K562 (cell line): ENCODE measurements around the gene PTK7. TPM values are rescaled to one million over a fixed set of nuclear protein-coding genes. Genes with fewer than 3 reads are reported as not detected.

Source experiments
- ATAC-seq: fragments of 200-7000 bp; cut with Tn5 transposase; 3 replicates; pipeline ENCODE4 v1.9.1; 2020; ENCODE audit warnings: moderate library complexity
- BruUV-seq: library from RNA; stranded (reverse); fragments of 400-500 nt; replicated peaks from 2 replicates; lab custom pipeline; 2021; lab: Mats Ljungman, UMichigan
- CTCF ChIA-PET: fragments of 300-600 bp; formaldehyde crosslinking; extraction: SDS; loops from one replicate; lab custom pipeline; 2021; ENCODE audit warnings: low intra/inter-chr PET ratio; lab: Yijun Ruan, JAX
- POLR2A ChIA-PET: fragments of 300-600, 350-650 bp; sonication (Branson Sonifier 250); formaldehyde crosslinking; extraction: SDS; loops from one replicate; lab custom pipeline; 2021; ENCODE audit warnings: antibody characterized with exemption, inconsistent platforms; lab: Yijun Ruan, JAX
- DNase-seq, 4 experiments: peaks; one replicate each; pipeline versions ENCODE4 v3.0.0 to v3.0.0-alpha.2; 2011 to 2018; ENCODE audit warnings: low spot score in 3 of 4, mixed read lengths in 3 of 4; ENCODE audit errors: extremely low read depth in 1 of 4
- FAIRE-seq: peaks from 2 replicates; lab custom pipeline; 2011; peaks lifted over from hg19 to GRCh38; lab: Jason Lieb, UNC
- H2AFZ ChIP-seq: 2 replicates; pipeline ENCODE4 v1.6.0; 2011; ENCODE audit warnings: low read depth, low read length, control low read depth, inconsistent platforms
- H3K27ac ChIP-seq: fragments of 200-600 bp; 3 replicates; pipeline ENCODE4 v1.8.0; 2011; ENCODE audit warnings: low read depth, mild to moderate bottlenecking, control low read depth, inconsistent platforms, low read length, moderate library complexity, mixed read lengths; ENCODE audit errors: extremely low read depth
- H3K27me3 ChIP-seq, 2 experiments: fragments of 300-600 bp in 1 of 2; 2 replicates in 1 of 2; 3 replicates in 1 of 2; pipeline versions ENCODE4 v1.6.0 to v1.8.0; 2011; ENCODE audit warnings: inconsistent platforms in 2 of 2, low read length in 2 of 2, mild to moderate bottlenecking in 1 of 2, mixed read lengths in 1 of 2, moderate library complexity in 1 of 2; ENCODE audit not compliant: control insufficient read depth in 2 of 2, insufficient read depth in 2 of 2
- H3K36me3 ChIP-seq: fragments of 300-600 bp; 3 replicates; pipeline ENCODE4 v1.8.0; 2011; ENCODE audit warnings: mild to moderate bottlenecking, low read length, inconsistent platforms; ENCODE audit not compliant: control insufficient read depth, insufficient read depth
- H3K4me1 ChIP-seq, 2 experiments: fragments of 200-600 bp in 1 of 2; replicated peaks in 1 of 2; 2 replicates in 1 of 2; 3 replicates in 1 of 2; pipeline versions ENCODE4 v1.5.1 to v1.8.0; 2011; ENCODE audit warnings: inconsistent platforms in 2 of 2, low read length in 2 of 2, mild to moderate bottlenecking in 1 of 2, mixed read lengths in 1 of 2, moderate library complexity in 1 of 2; ENCODE audit not compliant: control insufficient read depth in 2 of 2, insufficient read depth in 2 of 2
- H3K4me2 ChIP-seq: 2 replicates; pipeline ENCODE4 v1.6.1; 2011; ENCODE audit warnings: low read length, control low read depth, inconsistent platforms, mixed read lengths; ENCODE audit not compliant: insufficient read depth
- H3K4me3 ChIP-seq: fragments of 200-600 bp; sonication (generic), shearing (Covaris generic); 2 replicates; pipeline ENCODE4 v1.5.1; 2016; ENCODE audit warnings: control low read depth, inconsistent platforms
- H3K79me2 ChIP-seq: fragments of 200-600 bp; 3 replicates; pipeline ENCODE4 v1.8.0; 2011; ENCODE audit warnings: low read length, inconsistent platforms; ENCODE audit not compliant: control insufficient read depth, insufficient read depth
- H3K9ac ChIP-seq, 2 experiments: 2 replicates each; pipeline versions ENCODE4 v1.6.0 to v1.6.1; 2011; ENCODE audit warnings: low read depth in 2 of 2, low read length in 2 of 2, control low read depth in 1 of 2, inconsistent platforms in 1 of 2, mild to moderate bottlenecking in 1 of 2, mixed read lengths in 1 of 2; ENCODE audit not compliant: insufficient read depth in 1 of 2
- H3K9me1 ChIP-seq: one replicate; pipeline ENCODE4 v1.6.0; 2011; ENCODE audit warnings: inconsistent platforms, mild to moderate bottlenecking, low read length, moderate library complexity; ENCODE audit not compliant: control insufficient read depth, insufficient read depth
- H3K9me3 ChIP-seq: replicated peaks from 2 replicates; pipeline ENCODE4 v1.5.1; 2011; ENCODE audit warnings: low read depth, low read length, inconsistent platforms; ENCODE audit not compliant: control insufficient read depth, insufficient read depth
- H4K20me1 ChIP-seq: replicated peaks from 2 replicates; pipeline ENCODE4 v1.6.1; 2011; ENCODE audit warnings: low read length, inconsistent platforms, mixed read lengths; ENCODE audit not compliant: control insufficient read depth, insufficient read depth
- CTBP1 ChIP-seq: fragments of 450-650 bp; IDR thresholded peaks from 2 replicates; pipeline ENCODE4 v1.6.1; 2016; ENCODE audit warnings: borderline replicate concordance
- HIVEP1 ChIP-seq: fragments of 250-450 bp; sonication (Bioruptor Pico); IDR thresholded peaks from 2 replicates; pipeline ENCODE4 v1.4.0; 2020; ENCODE audit warnings: mild to moderate bottlenecking
- PCBP2 ChIP-seq: fragments of 200-400 bp; formaldehyde crosslinking; IDR thresholded peaks from 2 replicates; pipeline ENCODE4 v1.6.1; 2018; ENCODE audit warnings: low read length, low read depth, mild to moderate bottlenecking, moderate library complexity; ENCODE audit not compliant: poor library complexity, severe bottlenecking
- RBM25 ChIP-seq: fragments of 200-400 bp; formaldehyde crosslinking; IDR thresholded peaks from 2 replicates; pipeline ENCODE4 v1.6.1; 2018; ENCODE audit warnings: low read length, low read depth, moderate library complexity; ENCODE audit not compliant: severe bottlenecking
- XRCC5 ChIP-seq: fragments of 200-400 bp; formaldehyde crosslinking; IDR thresholded peaks from 2 replicates; pipeline ENCODE4 v1.6.1; 2017; ENCODE audit warnings: low read depth, mild to moderate bottlenecking, low read length
- ZBTB40 ChIP-seq, 2 experiments: fragments of 450-650 bp in 1 of 2; sonication (generic) in 1 of 2; formaldehyde crosslinking in 1 of 2; IDR thresholded peaks; 2 replicates each; pipeline versions ENCODE4 v1.7.1 to v1.9.0; 2016 to 2022; ENCODE audit warnings: inconsistent platforms in 1 of 2, mild to moderate bottlenecking in 1 of 2, missing genetic modification reagents in 1 of 2
- ZNF311 ChIP-seq: fragments of 250-450 bp; sonication (Bioruptor Pico); IDR thresholded peaks from 2 replicates; pipeline ENCODE4 v1.4.0; 2020; ENCODE audit warnings: mild to moderate bottlenecking, moderate library complexity
- ZNF589 ChIP-seq: fragments of 200-800 bp; sonication (Bioruptor generic); IDR thresholded peaks from 2 replicates; pipeline ENCODE4 v1.6.1; 2016; ENCODE audit warnings: low read depth, missing genetic modification characterization, missing compliant biosample characterization
- ZNF668 ChIP-seq: fragments of 250-450 bp; sonication (Bioruptor Pico); IDR thresholded peaks from 2 replicates; pipeline ENCODE4 v1.8.0; 2022; ENCODE audit warnings: mild to moderate bottlenecking, inconsistent platforms
- ZNF785 ChIP-seq: fragments of 250-450 bp; sonication (Bioruptor Pico); IDR thresholded peaks from 2 replicates; pipeline ENCODE4 v1.4.0; 2020; ENCODE audit warnings: mild to moderate bottlenecking
- WGBS: fragments of 100-300 bp; shearing (Covaris generic); methylation state at CpG from one replicate; pipeline ENCODE4 v1.1.6; 2016; ENCODE audit warnings: low coverage, mixed read lengths; ENCODE audit not compliant: insufficient coverage; ENCODE audit errors: missing lambda C conversion rate; 5-methylcytosine and 5-hydroxymethylcytosine counted together
- in situ Hi-C: fragments of 300-500 bp; cut with MboI; formaldehyde crosslinking; loops from 4 replicates; pipeline ENCODE4 v1.15.0; 2018; ENCODE audit warnings: inconsistent platforms, mixed read lengths
- intact Hi-C: fragments of 100-400 bp; cut with micrococcal nuclease; formaldehyde crosslinking; loops from 2 replicates; pipeline ENCODE4 v1.14.2; 2022
- polyA plus RNA-seq, 8 experiments: library from polyadenylated mRNA; depleted of rRNA in 4 of 8; stranded (reverse) in 5 of 8; unstranded in 3 of 8; fragments of >200 nt; fragmentation: Nextera tagmentation in 2 of 8; fragmentation: Illumina TruSeq in 1 of 8; extraction: Ambion mirVana in 2 of 8; extraction: Trizol in 1 of 8; gene quantifications; 2 replicates each; pipeline versions ENCODE4 v1.2.1 to v1.2.3, GENCODE V29; 2011 to 2014; ENCODE audit warnings: inconsistent platforms in 1 of 8, missing spikeins in 1 of 8
- total RNA-seq, 7 experiments: library from RNA; depleted of rRNA in 6 of 7; stranded (reverse); fragments of >200 nt in 6 of 7; fragmentation: Illumina TruSeq in 2 of 7; extraction: Trizol in 2 of 7; gene quantifications; 2 replicates each; pipeline versions ENCODE4 v1.2.1 to v1.2.3, GENCODE V29; 2011 to 2021; ENCODE audit warnings: low replicate concordance in 1 of 7

Gene PTK7
- total and polyA plus RNA-seq, 9 of the 15 experiments (the other 6 are each of a cell fraction or from before 2014, with no cell fraction given): 0.20 to 6.8 (median 4.2) TPM

DNA sequence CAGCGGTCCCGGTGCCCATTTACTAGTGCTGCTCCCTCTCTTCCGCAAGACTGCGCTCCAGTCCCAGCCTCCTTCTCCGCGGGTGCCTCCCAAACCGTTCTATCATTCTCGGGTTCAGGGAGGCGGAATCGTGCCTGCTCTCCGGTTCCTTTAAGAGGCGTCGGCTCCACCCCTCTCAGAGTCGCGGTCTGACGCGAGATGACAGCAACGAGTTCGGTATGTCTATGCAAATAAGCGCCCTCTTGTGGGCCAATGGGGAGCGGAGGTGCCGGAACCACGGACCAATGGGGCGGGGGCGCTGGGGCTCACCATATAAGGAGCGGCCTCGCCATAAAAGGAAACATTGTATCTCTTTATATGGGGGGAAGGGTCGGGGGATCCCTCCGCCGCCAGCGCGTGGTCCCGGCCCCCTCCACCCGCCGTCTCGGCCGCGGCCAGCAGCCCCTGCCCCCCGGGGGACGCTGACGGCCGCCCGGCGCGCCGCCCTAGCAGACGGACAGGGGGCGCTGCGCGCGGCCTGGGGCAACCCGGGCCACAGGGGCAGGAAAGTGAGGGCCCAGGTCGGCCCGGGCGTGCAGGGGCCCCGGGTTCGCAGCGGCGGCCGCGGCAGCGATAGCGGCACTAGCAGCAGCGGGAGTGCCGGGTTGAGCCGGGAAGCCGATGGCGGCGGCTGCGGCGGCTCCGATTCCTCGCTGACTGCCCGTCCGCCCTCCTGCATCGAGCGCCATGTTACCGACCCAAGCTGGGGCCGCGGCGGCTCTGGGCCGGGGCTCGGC is 95.0 kb downstream of the PTK7 start, which contains the start of gene SRF (continued):
- TF ChIP-seq XRCC5: peak; percentile 50; the same call in 1 of the 2 replicates
- peak; percentile 21 for TF ChIP-seq RBM25
- no peak for TF ChIP-seq ZNF668 (CRISPR knock-in tag)
- no peak for TF ChIP-seq ZNF785 (CRISPR knock-in tag)
- TF ChIP-seq HIVEP1: 0 out of 2 replicates have a peak, but pooled peaks have one; percentile 37

GRCh38 chr6:43171707-43172103 is 95.6 kb downstream of the PTK7 start:
- DNase-seq (no peak), FAIRE-seq (no peak), ATAC-seq (no peak)
- H3K79me2 ChIP-seq: peaks cover 41% of the 10 kb centered on the region
- CTCF ChIA-PET: interaction anchor here (0.6 to 0.7 kb wide), 4 partner anchors 17 to 112 kb away, joined by 3 read pairs; partner anchors contain the start of genes KLC4 and MRPL2
- H3K4me1 ChIP-seq: peaks cover 30 to 45% of the 10 kb centered on the region in 2 experiments
- in situ Hi-C loops: no loop called here
- peak overlapping the region; percentile 83 for H3K4me3 ChIP-seq
- H3K4me2 ChIP-seq: peak overlapping the region; percentile 99
- peak overlapping the region; percentile 73; the same call in 1 of the 2 replicates for H2AFZ ChIP-seq
- H4K20me1 ChIP-seq: peaks cover 32% of the 10 kb centered on the region
- peaks cover 6% of the 10 kb centered on the region for H3K9me1 ChIP-seq
- intact Hi-C loops: loop anchor here (2.0 to 5.0 kb wide), 3 partner anchors 57 to 196 kb away; partner anchors contain the start of genes DNPH1 and ZNF318
- no TSS peak for BruUV-seq
- POLR2A ChIA-PET: interaction anchor here (0.6 to 5.5 kb wide), 5 partner anchors 10 to 1076 kb away, joined by 3 to 40 read pairs (median 3); partner anchors contain the start of genes CUL9, KLC4 and MRPL2
- H3K9ac ChIP-seq: peak overlapping the region; percentile 90 to 99
- H3K27ac ChIP-seq: peak overlapping the region; percentile 93
- peaks cover 33% of the 10 kb centered on the region for H3K36me3 ChIP-seq
- H3K27me3 ChIP-seq: no peaks in the 10 kb centered on the region
- H3K9me3 ChIP-seq: no peaks in the 10 kb centered on the region
- WGBS: under 1% methylated on average over 44 of the region's 57 CpGs
- TF ChIP-seq ZBTB40 (IDR thresholded peaks at IDR 0.05) (0 out of 2 replicates have a peak, but pooled peaks have one; percentile 17), ZBTB40 (CRISPR knock-in tag; IDR thresholded peaks at IDR 0.05) (no peak), PCBP2 (peak; percentile 4), ZNF311 (CRISPR knock-in tag) (no peak), CTBP1 (no peak), ZNF589 (CRISPR knock-in tag) (no peak)
